Liver (tissue), 3 donors: ENCODE measurements around the gene IL1RAPL2.

ENCODE experiments used
- CTCF ChIP-seq: fragments of 150-350 bp; IDR thresholded peaks from 2 replicates; pipeline ENCODE4 v1.5.1; 2017; ENCODE audit warnings: improper control_type of control experiment, low read depth, low read length; ENCODE audit not compliant: missing input control
- HNF4G ChIP-seq: IDR thresholded peaks from 2 replicates; pipeline ENCODE4 v1.6.1; 2016; ENCODE audit warnings: antibody characterized with exemption
- TAF1 ChIP-seq: conservative IDR thresholded peaks from 2 replicates; pipeline ENCODE4 v1.6.1; 2016; ENCODE audit warnings: antibody characterized with exemption, mild to moderate bottlenecking
- donor health status: healthy.
- donor health status: healthy.

- TF ChIP-seq HNF4G (peak; percentile 12), CTCF (no peak), TAF1 (no peak)
Observed at GRCh38 chrX:104684077-104684476, 118.1 kb downstream of the IL1RAPL2 start.
